ENCODE data around the gene ACSF3. TPM values are rescaled to one million over a fixed set of nuclear protein-coding genes. Genes with fewer than 3 reads are reported as not detected.
A peak's percentile ranks its signal among the peaks of the same experiment; 100 is the strongest.
"Not testable (repeated sequence)": the region's sequence is repeated elsewhere in the genome, so short reads cannot be mapped to it uniquely, and the experiment has no call there.

The ACSF3 gene
- total RNA-seq, 1 experiment from 2014 or later, result 10.8 TPM

GRCh38 chr16:89073346-89074071 lies 20.1 kb upstream of the ACSF3 start:
- DNase-seq (ENCODE audit: low read depth), result no peak

GRCh38 chr16:89074072-89074674 lies 19.5 kb upstream of the ACSF3 start:
- not testable (repeated sequence) for DNase-seq (ENCODE audit: low read depth)

GRCh38 chr16:89074803-89075688 lies 18.6 kb upstream of the ACSF3 start:
- no peak for DNase-seq (ENCODE audit: low read depth)

GRCh38 chr16:89076159-89076558 lies 17.5 kb upstream of the ACSF3 start:
- DNase-seq (ENCODE audit: low read depth), result no peak

- DNase-seq (ENCODE audit: low read depth), result no peak
Observed at GRCh38 chr16:89077076-89077475, 16.6 kb upstream of the ACSF3 start.

- DNase-seq (ENCODE audit: low read depth), result no peak
Observed at GRCh38 chr16:89078172-89078571, 15.5 kb upstream of the ACSF3 start.

- DNase-seq (ENCODE audit: low read depth), result no peak
Observed at GRCh38 chr16:89079434-89079980, 14.1 kb upstream of the ACSF3 start.

GRCh38 chr16:89080196-89080853 lies 13.3 kb upstream of the ACSF3 start:
- no peak for DNase-seq (ENCODE audit: low read depth)

- DNase-seq (ENCODE audit: low read depth), result no peak
Observed at GRCh38 chr16:89081556-89081955, 12.1 kb upstream of the ACSF3 start.

GRCh38 chr16:89084411-89084810 lies 9.2 kb upstream of the ACSF3 start:
- peak; percentile 33 for DNase-seq (ENCODE audit: low read depth)

- DNase-seq (ENCODE audit: low read depth), result no peak
Observed at GRCh38 chr16:89084814-89085612, 8.6 kb upstream of the ACSF3 start.

- no peak for DNase-seq (ENCODE audit: low read depth)
Observed at GRCh38 chr16:89085755-89086154, 7.9 kb upstream of the ACSF3 start.

- no peak for DNase-seq (ENCODE audit: low read depth)
Observed at GRCh38 chr16:89087922-89088497, 5.6 kb upstream of the ACSF3 start.

- DNase-seq (ENCODE audit: low read depth), result no peak
Observed at GRCh38 chr16:89089120-89089519, 4.5 kb upstream of the ACSF3 start.

- no peak for DNase-seq (ENCODE audit: low read depth)
Observed at GRCh38 chr16:89090182-89090630, 3.4 kb upstream of the ACSF3 start.

- no peak for DNase-seq (ENCODE audit: low read depth)
Observed at GRCh38 chr16:89090669-89091426, 2.8 kb upstream of the ACSF3 start.

- no peak for DNase-seq (ENCODE audit: low read depth)
Observed at GRCh38 chr16:89092013-89092412, 1.6 kb upstream of the ACSF3 start.

GRCh38 chr16:89093252-89093601 lies 425 bp upstream of the ACSF3 start:
- not testable (repeated sequence) for DNase-seq (ENCODE audit: low read depth)

- peak; percentile 40 for DNase-seq (ENCODE audit: low read depth)
Observed at GRCh38 chr16:89094252-89094879, 714 bp downstream of the ACSF3 start.

Data from RPMI7951 (cell line).